Measurements from ENCODE around the gene UNKL.

Gene UNKL

DNA sequence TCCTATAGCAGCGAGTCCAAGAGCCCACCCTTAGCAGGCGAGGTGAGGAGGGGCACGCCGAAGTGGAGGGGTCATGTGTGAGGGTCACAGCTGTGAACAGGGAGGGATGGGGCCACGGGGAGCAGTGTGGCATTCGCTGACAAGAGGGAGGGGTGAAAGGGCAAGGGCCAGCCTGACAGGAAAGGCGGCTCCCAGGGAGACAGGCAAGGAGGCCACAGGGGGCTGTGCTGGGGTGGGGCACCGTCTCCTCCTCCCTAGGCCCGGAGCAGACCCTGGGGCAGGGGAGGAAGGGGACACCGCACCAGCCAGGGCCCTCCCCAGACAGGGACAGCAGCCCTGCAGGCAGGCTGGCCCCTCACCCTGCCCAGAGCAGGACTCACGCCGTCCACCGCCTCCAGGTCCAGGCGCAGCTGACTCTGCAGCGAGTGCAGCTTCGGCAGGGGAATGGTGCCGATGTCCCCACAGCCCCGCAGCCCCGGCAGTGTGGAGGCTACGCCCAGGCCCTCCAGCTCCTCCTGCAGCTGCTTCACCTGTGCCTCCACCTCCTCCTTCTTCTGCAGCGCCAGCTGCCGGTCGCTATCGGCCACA is 47.7 kb downstream of the UNKL start:
- H3K4me1 ChIP-seq, result no peaks in the 10 kb centered on the region
- DNase-seq, result no peak
- H3K27me3 ChIP-seq, result no peaks in the 10 kb centered on the region
- no peaks in the 10 kb centered on the region for H3K9me3 ChIP-seq
- TF ChIP-seq, protein P1, sequence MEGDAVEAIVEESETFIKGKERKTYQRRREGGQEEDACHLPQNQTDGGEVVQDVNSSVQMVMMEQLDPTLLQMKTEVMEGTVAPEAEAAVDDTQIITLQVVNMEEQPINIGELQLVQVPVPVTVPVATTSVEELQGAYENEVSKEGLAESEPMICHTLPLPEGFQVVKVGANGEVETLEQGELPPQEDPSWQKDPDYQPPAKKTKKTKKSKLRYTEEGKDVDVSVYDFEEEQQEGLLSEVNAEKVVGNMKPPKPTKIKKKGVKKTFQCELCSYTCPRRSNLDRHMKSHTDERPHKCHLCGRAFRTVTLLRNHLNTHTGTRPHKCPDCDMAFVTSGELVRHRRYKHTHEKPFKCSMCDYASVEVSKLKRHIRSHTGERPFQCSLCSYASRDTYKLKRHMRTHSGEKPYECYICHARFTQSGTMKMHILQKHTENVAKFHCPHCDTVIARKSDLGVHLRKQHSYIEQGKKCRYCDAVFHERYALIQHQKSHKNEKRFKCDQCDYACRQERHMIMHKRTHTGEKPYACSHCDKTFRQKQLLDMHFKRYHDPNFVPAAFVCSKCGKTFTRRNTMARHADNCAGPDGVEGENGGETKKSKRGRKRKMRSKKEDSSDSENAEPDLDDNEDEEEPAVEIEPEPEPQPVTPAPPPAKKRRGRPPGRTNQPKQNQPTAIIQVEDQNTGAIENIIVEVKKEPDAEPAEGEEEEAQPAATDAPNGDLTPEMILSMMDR (IDR thresholded peaks at IDR 0.05), result no peak
- no peak overlapping the region for H3K4me3 ChIP-seq
- intact Hi-C loops (cut with DNase I; ENCODE audit: low total_unique reads), result no loop called here
- no peak overlapping the region for H3K27ac ChIP-seq
- H3K36me3 ChIP-seq, result peaks cover 27 to 96% (median 80%) of the 10 kb centered on the region in 3 donors

DNA sequence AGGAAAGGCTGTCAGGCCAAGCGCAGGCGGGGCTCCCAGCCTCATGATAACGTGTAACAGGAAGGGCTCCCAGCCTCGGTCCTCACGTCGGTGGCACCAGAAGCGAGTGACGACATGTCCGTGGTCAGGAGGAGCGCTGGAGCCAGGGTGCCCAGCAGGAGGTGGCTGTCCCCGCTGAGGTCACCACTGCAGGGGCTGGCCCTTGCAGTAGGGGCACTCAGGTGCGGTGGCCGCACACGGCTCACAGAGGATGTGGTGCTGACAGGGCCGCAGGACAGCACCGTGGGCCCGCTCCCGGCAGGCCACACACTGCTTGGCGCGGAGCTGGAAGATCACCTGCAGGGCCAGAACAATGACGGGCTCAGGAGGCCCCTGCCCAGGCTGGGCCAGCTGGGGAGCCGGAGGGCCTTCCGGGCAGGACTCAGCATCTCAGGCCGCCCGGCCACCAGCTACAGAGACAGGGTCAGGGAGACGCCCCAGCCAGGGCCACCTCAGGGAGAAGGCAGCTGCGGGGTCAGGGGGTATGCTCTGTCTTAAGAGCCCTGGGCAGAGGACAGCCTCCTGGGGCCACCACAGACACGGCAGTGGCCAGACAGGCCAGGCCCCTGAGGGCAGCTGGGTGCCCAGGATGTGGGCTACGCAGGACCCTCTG is 48.3 kb downstream of the UNKL start:
- TF ChIP-seq, protein P1 (IDR thresholded peaks at IDR 0.05), result no peak
- Histone ChIP-seq H3K9me3 (no peaks in the 10 kb centered on the region), H3K4me1 (no peaks in the 10 kb centered on the region), H3K27ac (no peak overlapping the region), H3K36me3 (peaks cover 27 to 96% (median 79%) of the 10 kb centered on the region in 3 donors), H3K4me3 (no peak overlapping the region), H3K27me3 (no peaks in the 10 kb centered on the region)
- DNase-seq, result no peak
- intact Hi-C loops (cut with DNase I; ENCODE audit: low total_unique reads), result no loop called here

DNA sequence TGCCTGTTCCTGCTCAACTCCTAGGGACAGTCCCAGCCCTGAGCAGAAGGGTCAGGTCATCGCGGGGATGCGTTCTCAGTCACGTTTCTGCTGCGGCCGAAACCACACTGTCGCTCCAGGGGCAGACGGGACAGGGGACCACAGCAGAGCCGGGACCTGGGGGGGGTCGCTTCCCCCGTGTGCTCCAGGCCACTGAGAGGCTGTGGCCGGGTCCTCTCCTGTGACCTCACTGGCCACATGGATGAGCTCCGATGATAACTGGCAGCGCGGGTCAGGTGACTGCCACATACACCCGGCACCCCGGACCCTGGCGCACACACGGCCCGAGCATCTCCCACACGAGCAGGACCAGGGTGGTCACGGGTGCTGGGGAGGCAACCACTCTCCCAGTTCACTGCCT is 50.0 kb downstream of the UNKL start:
- intact Hi-C loops (cut with DNase I; ENCODE audit: low total_unique reads), result no loop called here
- Histone ChIP-seq H3K4me3 (no peak overlapping the region), H3K9me3 (no peaks in the 10 kb centered on the region), H3K27me3 (no peaks in the 10 kb centered on the region), H3K36me3 (peaks cover 27 to 95% (median 75%) of the 10 kb centered on the region in 3 donors), H3K27ac (no peak overlapping the region), H3K4me1 (no peaks in the 10 kb centered on the region)
- DNase-seq, result no peak
- TF ChIP-seq, protein P1 (IDR thresholded peaks at IDR 0.05), result no peak

DNA sequence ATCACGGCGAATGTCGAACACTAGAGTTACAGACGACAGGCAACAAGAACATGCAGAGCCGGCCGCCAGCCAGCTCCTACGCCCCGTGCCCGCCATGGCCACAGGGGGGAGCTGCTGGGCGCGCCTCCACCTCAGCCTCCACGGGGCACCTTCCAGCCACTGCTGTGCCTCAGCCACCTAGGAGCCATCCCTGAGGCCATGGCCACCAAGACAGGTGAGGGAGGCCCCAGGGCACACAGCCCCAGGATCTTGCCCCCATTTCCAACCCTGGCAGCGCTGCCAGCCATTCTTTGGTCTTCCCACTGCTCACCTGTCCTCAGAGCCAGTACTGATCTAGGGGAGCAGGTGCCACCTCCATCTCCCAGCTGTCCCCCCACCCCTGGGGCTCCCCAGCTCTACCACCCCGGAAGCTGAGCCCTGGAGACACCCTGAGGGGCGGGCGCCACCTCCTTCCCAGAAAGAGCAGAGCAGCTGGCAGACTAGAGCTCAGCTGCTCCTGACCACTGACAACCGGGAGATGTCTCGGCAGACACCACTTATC is 50.9 kb downstream of the UNKL start:
- intact Hi-C loops (cut with DNase I; ENCODE audit: low total_unique reads), result no loop called here
- Histone ChIP-seq H3K36me3 (peaks cover 27 to 95% (median 71%) of the 10 kb centered on the region in 3 donors), H3K4me1 (no peaks in the 10 kb centered on the region), H3K27me3 (no peaks in the 10 kb centered on the region), H3K27ac (no peak overlapping the region), H3K4me3 (no peak overlapping the region), H3K9me3 (no peaks in the 10 kb centered on the region)
- no peak for DNase-seq
- TF ChIP-seq, protein P1 (IDR thresholded peaks at IDR 0.05), result peak; percentile 40 to 58

DNA sequence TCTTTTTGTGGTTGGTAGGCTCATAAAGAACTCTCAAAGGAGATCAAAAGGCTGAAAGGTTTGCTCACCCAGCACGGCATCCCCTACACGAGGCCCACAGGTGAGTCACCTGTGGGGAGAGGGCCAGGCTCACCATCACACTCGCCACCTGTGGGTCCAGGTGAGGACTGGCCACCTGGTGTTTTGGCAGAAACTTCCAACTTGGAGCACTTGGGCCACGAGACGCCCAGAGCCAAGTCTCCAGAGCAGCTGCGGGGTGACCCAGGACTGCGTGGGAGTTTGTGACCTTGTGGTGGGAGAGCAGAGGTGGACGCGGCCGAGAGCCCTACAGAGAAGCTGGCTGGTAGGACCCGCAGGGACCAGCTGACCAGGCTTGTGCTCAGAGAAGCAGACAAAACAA is 51.7 kb downstream of the UNKL start:
- H3K27ac ChIP-seq, result no peak overlapping the region
- peaks cover 27 to 97% (median 68%) of the 10 kb centered on the region in 3 donors for H3K36me3 ChIP-seq
- TF ChIP-seq, protein P1 (IDR thresholded peaks at IDR 0.05), result no peak
- no peak for DNase-seq
- intact Hi-C loops (cut with DNase I; ENCODE audit: low total_unique reads), result no loop called here
- H3K4me1 ChIP-seq, result no peaks in the 10 kb centered on the region
- no peak overlapping the region for H3K4me3 ChIP-seq
- no peaks in the 10 kb centered on the region for H3K9me3 ChIP-seq
- H3K27me3 ChIP-seq, result no peaks in the 10 kb centered on the region
